ENCODE results near the gene PRDM16. TPM values are rescaled to one million over a fixed set of nuclear protein-coding genes. Genes with fewer than 3 reads are reported as not detected.

PRDM16 gene
- total RNA-seq, 1 experiment from 2014 or later: not detected

DNA sequence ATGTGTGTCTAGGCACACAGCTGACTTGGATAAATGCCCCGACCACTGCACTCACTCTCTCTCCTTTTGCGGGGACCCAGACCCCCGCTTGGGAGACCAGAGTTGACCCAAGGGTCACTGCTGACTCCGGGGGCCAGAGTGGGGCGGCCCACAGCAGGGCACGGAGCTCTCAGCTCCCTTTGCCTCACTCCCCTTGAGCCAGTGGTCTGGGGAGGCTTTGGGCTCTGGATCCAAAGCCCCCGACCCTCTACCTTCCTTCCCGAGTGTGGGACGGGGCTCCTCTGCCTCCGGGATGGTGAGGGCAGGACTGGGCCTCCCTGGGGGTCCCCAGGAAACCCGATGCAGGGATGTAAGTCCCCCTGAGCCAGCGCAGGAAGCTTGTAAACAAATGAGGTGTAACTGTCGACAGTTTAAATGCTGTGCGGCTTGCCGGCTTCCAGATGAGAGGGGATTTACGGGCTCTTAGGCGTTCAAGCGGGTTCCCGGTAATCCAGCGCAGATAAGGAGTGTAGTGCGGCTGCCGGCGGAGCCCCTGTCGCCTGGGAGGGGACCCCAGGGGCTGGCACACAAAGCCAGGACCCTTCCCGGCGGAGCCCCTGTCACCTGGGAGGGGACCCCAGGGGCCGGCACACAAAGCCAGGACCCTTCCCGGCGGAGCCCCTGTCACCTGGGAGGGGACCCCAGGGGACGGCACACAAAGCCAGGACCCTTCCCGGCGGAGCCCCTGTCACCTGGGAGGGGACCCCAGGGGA, 40.3 kb upstream of the PRDM16 start:
- ChIA-PET POLR2A (no interaction called here), CTCF (no interaction called here)
- Mint-ChIP-seq H3K4me3 (ENCODE audit: unreplicated experiment) (no peak overlapping the region), H3K4me1 (ENCODE audit: insufficient read depth, unreplicated experiment) (no peaks in the 10 kb centered on the region), H3K27ac (ENCODE audit: low read depth, unreplicated experiment) (no peak overlapping the region), H3K36me3 (ENCODE audit: insufficient read depth, unreplicated experiment) (no peaks in the 10 kb centered on the region), H3K9me3 (ENCODE audit: unreplicated experiment) (no peaks in the 10 kb centered on the region), H3K27me3 (ENCODE audit: insufficient read depth, unreplicated experiment) (no peaks in the 10 kb centered on the region)
- no peak for DNase-seq (ENCODE audit: unreplicated experiment)
- no peak for TF ChIP-seq CTCF (IDR thresholded peaks at IDR 0.05; ENCODE audit: unreplicated experiment)
- BruUV-seq (replicated peaks): no TSS peak
- intact Hi-C loops (cut with micrococcal nuclease): no loop called here

- H3K27ac Mint-ChIP-seq (ENCODE audit: low read depth, unreplicated experiment): no peak overlapping the region
- CTCF ChIA-PET: no interaction called here
- no peaks in the 10 kb centered on the region for H3K27me3 Mint-ChIP-seq (ENCODE audit: insufficient read depth, unreplicated experiment)
- no TSS peak for BruUV-seq (replicated peaks)
- no peak for TF ChIP-seq CTCF (IDR thresholded peaks at IDR 0.05; ENCODE audit: unreplicated experiment)
- POLR2A ChIA-PET: no interaction called here
- H3K4me1 Mint-ChIP-seq (ENCODE audit: insufficient read depth, unreplicated experiment): no peaks in the 10 kb centered on the region
- DNase-seq (ENCODE audit: unreplicated experiment): no peak
- intact Hi-C loops (cut with micrococcal nuclease): no loop called here
- no peaks in the 10 kb centered on the region for H3K9me3 Mint-ChIP-seq (ENCODE audit: unreplicated experiment)
- H3K36me3 Mint-ChIP-seq (ENCODE audit: insufficient read depth, unreplicated experiment): no peaks in the 10 kb centered on the region
- H3K4me3 Mint-ChIP-seq (ENCODE audit: unreplicated experiment): no peak overlapping the region
Observed at GRCh38 chr1:3029481-3029961, 39.5 kb upstream of the PRDM16 start.

- TF ChIP-seq CTCF (IDR thresholded peaks at IDR 0.05; ENCODE audit: unreplicated experiment): no peak
- BruUV-seq (replicated peaks): no TSS peak
- Mint-ChIP-seq H3K36me3 (ENCODE audit: insufficient read depth, unreplicated experiment) (no peaks in the 10 kb centered on the region), H3K27me3 (ENCODE audit: insufficient read depth, unreplicated experiment) (no peaks in the 10 kb centered on the region), H3K27ac (ENCODE audit: low read depth, unreplicated experiment) (no peak overlapping the region), H3K4me1 (ENCODE audit: insufficient read depth, unreplicated experiment) (no peaks in the 10 kb centered on the region), H3K4me3 (ENCODE audit: unreplicated experiment) (no peak overlapping the region), H3K9me3 (ENCODE audit: unreplicated experiment) (no peaks in the 10 kb centered on the region)
- ChIA-PET POLR2A (no interaction called here), CTCF (no interaction called here)
- intact Hi-C loops (cut with micrococcal nuclease): no loop called here
- no peak for DNase-seq (ENCODE audit: unreplicated experiment)
Observed at GRCh38 chr1:3029991-3030662, 38.9 kb upstream of the PRDM16 start.

DNA sequence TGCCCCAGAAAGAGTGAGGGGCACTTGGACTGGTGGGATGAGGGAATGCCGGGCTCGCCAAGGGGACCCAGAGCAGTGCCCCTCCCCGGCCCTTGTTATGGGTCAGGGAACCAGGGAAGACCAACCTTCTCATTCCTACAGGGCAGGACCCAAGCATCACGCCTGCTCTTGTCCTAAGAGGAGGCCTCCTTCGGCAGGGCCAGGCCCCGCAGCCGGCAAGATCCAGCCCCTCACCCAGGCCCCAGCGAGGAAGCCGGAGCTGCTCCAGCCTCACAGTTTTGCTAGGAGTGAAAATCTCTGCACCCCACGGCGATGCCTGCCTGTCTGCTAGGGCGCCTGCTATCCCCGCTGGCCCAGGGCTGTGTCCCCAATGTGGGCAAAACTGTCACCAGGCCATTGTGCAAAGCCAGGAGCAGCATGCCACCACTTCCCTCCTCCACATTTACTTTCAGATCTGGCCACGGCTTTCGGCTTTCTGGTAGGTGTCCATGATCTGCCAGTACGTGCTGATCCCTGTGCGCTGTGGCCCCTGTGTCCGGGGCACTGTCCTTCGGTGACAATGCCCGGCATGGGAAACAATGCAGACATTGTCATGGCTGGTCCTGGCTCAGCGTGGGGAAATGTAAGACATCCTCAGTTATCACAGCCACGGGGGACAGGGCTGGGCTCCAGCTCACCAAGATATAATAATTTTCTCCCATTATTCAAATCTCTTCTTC, 38.2 kb upstream of the PRDM16 start:
- no peaks in the 10 kb centered on the region for H3K36me3 Mint-ChIP-seq (ENCODE audit: insufficient read depth, unreplicated experiment)
- ChIA-PET POLR2A (no interaction called here), CTCF (no interaction called here)
- no peak overlapping the region for H3K27ac Mint-ChIP-seq (ENCODE audit: low read depth, unreplicated experiment)
- H3K4me1 Mint-ChIP-seq (ENCODE audit: insufficient read depth, unreplicated experiment): no peaks in the 10 kb centered on the region
- H3K27me3 Mint-ChIP-seq (ENCODE audit: insufficient read depth, unreplicated experiment): no peaks in the 10 kb centered on the region
- TF ChIP-seq CTCF (IDR thresholded peaks at IDR 0.05; ENCODE audit: unreplicated experiment): no peak
- no peaks in the 10 kb centered on the region for H3K9me3 Mint-ChIP-seq (ENCODE audit: unreplicated experiment)
- intact Hi-C loops (cut with micrococcal nuclease): no loop called here
- H3K4me3 Mint-ChIP-seq (ENCODE audit: unreplicated experiment): no peak overlapping the region
- no TSS peak for BruUV-seq (replicated peaks)
- DNase-seq (ENCODE audit: unreplicated experiment): no peak

Measured in MCF 10A (cell line).